Peyer's patch (tissue), 4 donors: Measurements from ENCODE around the gene CNTNAP2. TPM values are rescaled to one million over a fixed set of nuclear protein-coding genes. Genes with fewer than 3 reads are reported as not detected.

Experiments
- DNase-seq, 3 donors: peaks; one replicate each; pipeline ENCODE4 v3.0.0-alpha.2; 2017 to 2019
- H3K27ac ChIP-seq, 4 donors: fragments of 200-600 bp; sonication (generic); one replicate each; pipeline ENCODE4 v1.5.1; 2016 to 2019
- H3K27me3 ChIP-seq, 2 donors: fragments of 200-600 bp; sonication (generic); one replicate each; pipeline ENCODE4 v1.5.1; 2019
- H3K36me3 ChIP-seq, 3 donors: fragments of 200-600 bp; sonication (generic); one replicate each; pipeline ENCODE4 v1.5.1; 2016 to 2019
- H3K4me1 ChIP-seq, 4 donors: fragments of 200-600 bp; sonication (generic); one replicate each; pipeline ENCODE4 v1.5.1; 2016 to 2019
- H3K4me3 ChIP-seq, 4 donors: fragments of 200-600 bp; sonication (generic); 1 replicate in 3 of 4; 2 replicates in 1 of 4; pipeline ENCODE4 v1.5.1; 2016 to 2019; ENCODE audit warnings: mild to moderate bottlenecking in 1 of 4
- H3K9me3 ChIP-seq, 4 donors: fragments of 200-600 bp; sonication (generic); one replicate each; pipeline ENCODE4 v1.5.1; 2016 to 2019; ENCODE audit warnings: mild to moderate bottlenecking in 1 of 4
- POLR2A ChIP-seq, 2 donors: fragments of 450-650 bp; IDR thresholded peaks; one replicate each; pipeline ENCODE4 v1.5.1; 2017; ENCODE audit warnings: antibody characterized with exemption in 2 of 2, mild to moderate bottlenecking in 2 of 2, moderate library complexity in 2 of 2
- total RNA-seq, 4 donors: library from RNA; depleted of rRNA; stranded (reverse); fragments of >200 nt; gene quantifications; one replicate each; pipeline ENCODE4 v1.1.0, GENCODE V29; 2016
- TF ChIP-seq, protein P1 (sequence below), 6 experiments: fragments of 450-650 bp in 4 of 6; fragments of 200-600 bp in 2 of 6; sonication (generic) in 1 of 6; IDR thresholded peaks; one replicate each; pipeline ENCODE4 v1.5.1; 2017 to 2019; ENCODE audit warnings: antibody characterized with exemption in 6 of 6, mild to moderate bottlenecking in 3 of 6, moderate library complexity in 1 of 6

CNTNAP2 gene
- total RNA-seq, 4 donors from 2014 or later, result 1.5 to 4.9 (median 3.6) TPM

DNA sequence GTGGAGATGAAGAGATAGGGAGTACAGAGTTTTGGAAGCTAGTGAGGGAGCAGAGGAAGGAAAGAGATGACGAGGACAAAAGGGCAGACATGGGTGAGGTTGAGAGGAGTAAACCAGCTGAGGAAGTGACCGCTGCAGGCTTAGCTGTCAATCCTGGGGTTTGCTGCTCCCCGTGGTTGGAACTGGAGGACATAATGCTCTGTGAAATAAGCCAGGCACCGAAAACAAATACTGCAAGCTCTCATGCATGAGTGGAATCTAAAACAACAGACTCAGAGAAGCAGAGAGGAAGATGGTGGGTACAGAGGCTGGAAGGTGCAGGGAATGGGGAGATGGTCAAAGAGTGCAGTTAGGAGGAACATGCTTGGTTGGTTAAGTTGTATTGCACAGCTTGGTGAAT lies 1991.8 kb downstream of the CNTNAP2 start:
- Histone ChIP-seq H3K9me3 (no peaks in the 10 kb centered on the region), H3K36me3 (no peaks in the 10 kb centered on the region), H3K4me3 (no peak overlapping the region), H3K27ac (no peak overlapping the region), H3K27me3 (no peaks in the 10 kb centered on the region), H3K4me1 (no peaks in the 10 kb centered on the region)
- no peak for DNase-seq
- TF ChIP-seq POLR2A (IDR thresholded peaks at IDR 0.05), result no peak
- TF ChIP-seq, protein P1, sequence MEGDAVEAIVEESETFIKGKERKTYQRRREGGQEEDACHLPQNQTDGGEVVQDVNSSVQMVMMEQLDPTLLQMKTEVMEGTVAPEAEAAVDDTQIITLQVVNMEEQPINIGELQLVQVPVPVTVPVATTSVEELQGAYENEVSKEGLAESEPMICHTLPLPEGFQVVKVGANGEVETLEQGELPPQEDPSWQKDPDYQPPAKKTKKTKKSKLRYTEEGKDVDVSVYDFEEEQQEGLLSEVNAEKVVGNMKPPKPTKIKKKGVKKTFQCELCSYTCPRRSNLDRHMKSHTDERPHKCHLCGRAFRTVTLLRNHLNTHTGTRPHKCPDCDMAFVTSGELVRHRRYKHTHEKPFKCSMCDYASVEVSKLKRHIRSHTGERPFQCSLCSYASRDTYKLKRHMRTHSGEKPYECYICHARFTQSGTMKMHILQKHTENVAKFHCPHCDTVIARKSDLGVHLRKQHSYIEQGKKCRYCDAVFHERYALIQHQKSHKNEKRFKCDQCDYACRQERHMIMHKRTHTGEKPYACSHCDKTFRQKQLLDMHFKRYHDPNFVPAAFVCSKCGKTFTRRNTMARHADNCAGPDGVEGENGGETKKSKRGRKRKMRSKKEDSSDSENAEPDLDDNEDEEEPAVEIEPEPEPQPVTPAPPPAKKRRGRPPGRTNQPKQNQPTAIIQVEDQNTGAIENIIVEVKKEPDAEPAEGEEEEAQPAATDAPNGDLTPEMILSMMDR (IDR thresholded peaks at IDR 0.05), result no peak

DNA sequence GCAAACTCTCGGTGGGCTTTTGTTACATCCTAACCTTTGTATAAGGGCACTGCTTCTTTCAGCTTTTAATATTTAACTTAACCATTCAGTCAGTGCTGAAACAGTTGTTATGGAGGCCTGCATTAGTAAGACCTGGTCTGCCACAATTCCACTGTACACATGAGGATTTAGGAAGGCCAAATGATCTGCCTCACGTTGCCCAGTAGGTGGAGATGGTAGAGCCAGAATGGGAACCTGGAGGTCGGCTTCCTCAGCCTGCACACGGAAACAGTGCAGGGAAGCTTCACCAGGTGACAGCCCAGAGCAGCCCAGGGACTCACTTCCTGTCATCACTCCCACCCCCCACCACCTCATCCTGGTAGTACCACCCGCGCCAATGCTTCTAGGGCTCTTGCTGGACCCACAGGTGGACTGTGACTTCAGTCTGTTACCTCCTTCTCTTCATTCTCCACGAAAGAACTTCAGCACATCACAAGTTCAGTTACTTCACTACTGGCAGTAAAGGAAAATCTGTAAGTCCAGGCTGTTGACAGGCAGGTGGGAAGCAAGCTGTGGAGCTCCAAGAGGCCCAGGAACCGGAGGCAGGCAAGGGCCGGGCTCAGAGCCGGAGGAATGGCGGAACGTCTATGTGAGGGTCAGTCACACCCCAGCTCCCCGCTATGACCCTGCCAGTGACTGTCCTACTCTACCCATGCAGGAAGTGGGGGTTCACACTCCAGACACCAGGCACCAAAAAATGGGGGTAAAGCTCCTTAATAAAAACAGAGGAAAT lies 1993.7 kb downstream of the CNTNAP2 start:
- TF ChIP-seq POLR2A (IDR thresholded peaks at IDR 0.05), result no peak
- TF ChIP-seq, protein P1 (IDR thresholded peaks at IDR 0.05), result no peak
- no peak overlapping the region for H3K4me3 ChIP-seq
- no peaks in the 10 kb centered on the region for H3K27me3 ChIP-seq
- H3K4me1 ChIP-seq, result no peaks in the 10 kb centered on the region
- H3K36me3 ChIP-seq, result no peaks in the 10 kb centered on the region
- DNase-seq, result no peak
- H3K27ac ChIP-seq, result no peak overlapping the region
- no peaks in the 10 kb centered on the region for H3K9me3 ChIP-seq

DNA sequence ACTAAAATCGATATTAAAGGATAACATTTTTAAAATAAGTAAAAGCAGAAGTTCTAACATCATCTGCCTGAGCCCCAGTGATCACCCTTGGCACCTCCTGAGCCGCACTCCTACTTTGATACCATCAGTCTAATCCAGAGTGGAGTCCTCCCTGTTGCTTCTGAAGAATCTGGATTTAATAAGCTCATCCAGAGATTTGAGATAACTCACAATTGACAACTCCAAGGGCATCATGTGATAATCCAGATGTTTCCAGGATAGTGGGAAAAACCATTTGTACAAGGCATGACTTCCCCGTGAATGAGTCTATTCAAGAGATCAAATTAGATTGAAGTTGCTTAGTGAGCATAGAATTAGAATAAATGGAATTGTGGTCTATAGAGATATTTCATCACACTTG lies 1998.2 kb downstream of the CNTNAP2 start:
- Histone ChIP-seq H3K4me3 (no peak overlapping the region), H3K27ac (no peak overlapping the region), H3K9me3 (no peaks in the 10 kb centered on the region), H3K27me3 (no peaks in the 10 kb centered on the region), H3K4me1 (no peaks in the 10 kb centered on the region), H3K36me3 (no peaks in the 10 kb centered on the region)
- TF ChIP-seq, protein P1 (IDR thresholded peaks at IDR 0.05), result no peak
- TF ChIP-seq POLR2A (IDR thresholded peaks at IDR 0.05), result no peak
- DNase-seq, result no peak

DNA sequence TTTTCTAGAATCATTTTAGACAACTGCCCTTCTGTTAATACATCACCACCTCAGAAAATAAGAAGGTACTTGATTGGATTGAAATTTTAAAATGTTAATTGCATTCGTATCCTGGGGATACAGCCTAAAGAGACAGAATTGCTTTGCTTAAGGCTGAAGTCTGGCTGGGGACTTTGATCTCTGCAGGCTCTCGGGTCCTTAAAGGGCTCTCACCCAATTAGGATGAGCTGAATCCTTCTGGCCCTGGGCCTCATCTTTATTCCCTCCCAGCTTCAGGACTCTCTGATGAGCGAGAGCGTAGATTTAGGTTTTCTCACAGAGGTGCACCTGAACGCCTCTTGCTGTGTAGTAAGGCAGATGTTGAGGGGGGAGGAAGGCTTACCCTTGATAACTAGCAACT lies 1998.7 kb downstream of the CNTNAP2 start:
- H3K9me3 ChIP-seq, result no peaks in the 10 kb centered on the region
- H3K4me3 ChIP-seq, result no peak overlapping the region
- no peak for TF ChIP-seq POLR2A (IDR thresholded peaks at IDR 0.05)
- TF ChIP-seq, protein P1 (IDR thresholded peaks at IDR 0.05), result no peak
- DNase-seq, result no peak
- no peaks in the 10 kb centered on the region for H3K27me3 ChIP-seq
- H3K4me1 ChIP-seq, result no peaks in the 10 kb centered on the region
- H3K27ac ChIP-seq, result no peak overlapping the region
- no peaks in the 10 kb centered on the region for H3K36me3 ChIP-seq

DNA sequence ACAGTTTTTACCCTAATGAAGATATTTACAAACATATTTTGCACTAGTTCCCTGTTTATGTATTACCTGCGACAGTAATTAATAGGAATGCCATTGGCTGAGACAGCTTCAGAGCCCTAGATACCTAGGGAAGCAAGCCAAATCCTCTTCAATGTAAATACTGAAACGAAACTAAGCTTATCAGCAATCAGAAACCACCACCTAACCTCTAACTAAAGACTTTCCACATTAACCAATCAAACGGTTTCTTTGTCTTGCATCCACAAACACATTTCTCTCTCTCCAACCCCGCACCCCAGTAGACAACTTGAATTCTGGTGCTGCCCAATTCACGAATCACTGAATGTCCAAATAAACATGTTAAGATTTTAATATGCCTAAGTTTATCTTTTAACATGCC lies 1999.6 kb downstream of the CNTNAP2 start:
- Histone ChIP-seq H3K36me3 (no peaks in the 10 kb centered on the region), H3K27me3 (no peaks in the 10 kb centered on the region), H3K27ac (no peak overlapping the region), H3K9me3 (no peaks in the 10 kb centered on the region), H3K4me1 (no peaks in the 10 kb centered on the region), H3K4me3 (no peak overlapping the region)
- DNase-seq, result no peak
- TF ChIP-seq, protein P1 (IDR thresholded peaks at IDR 0.05), result no peak
- no peak for TF ChIP-seq POLR2A (IDR thresholded peaks at IDR 0.05)
